ENCODE data around the gene RANBP1.
A peak's percentile ranks its signal among the peaks of the same experiment; 100 is the strongest.

DNA sequence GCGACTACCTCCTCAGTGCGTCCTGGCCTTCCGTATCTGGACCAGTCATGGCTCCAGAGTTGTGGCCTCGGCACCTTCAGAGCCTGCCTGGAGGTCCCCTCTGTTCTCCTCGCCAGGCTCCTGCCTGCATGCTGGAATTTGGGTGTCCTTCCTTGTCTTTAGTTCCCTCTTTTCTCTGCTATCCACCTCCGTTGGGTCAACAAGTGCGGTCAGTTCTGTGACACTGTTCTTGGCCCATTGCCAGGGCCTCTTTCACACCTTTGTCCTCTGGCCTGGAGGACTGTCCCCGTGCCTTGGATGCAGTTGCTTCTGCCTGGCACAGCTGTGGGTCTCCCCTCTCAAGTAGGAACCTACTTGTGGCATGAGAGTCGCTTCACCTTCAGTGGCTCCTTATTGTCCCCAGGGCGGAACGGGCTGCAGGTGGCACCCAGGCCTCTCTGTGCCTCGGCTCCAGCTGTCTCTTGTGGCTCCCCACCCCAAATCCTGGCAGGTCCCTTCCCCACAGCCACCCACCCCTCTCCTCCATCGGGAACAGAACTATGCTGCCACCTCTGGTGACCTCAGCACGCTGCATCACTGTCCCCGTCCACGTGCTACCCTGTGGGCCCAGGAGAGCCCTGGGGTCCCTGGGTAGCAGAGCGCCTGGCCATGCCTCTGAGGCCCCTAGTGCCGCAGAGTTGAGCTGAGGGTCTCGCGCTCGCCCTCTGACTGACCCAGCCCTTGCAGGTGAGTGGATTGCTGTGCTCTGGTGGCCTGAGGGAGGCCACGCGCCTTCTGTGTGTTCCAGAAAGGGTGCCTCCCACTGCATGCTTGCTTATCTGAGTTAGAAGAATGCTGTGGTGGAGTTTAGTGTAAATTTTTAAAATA lies 31.1 kb upstream of the RANBP1 start:
- no peak for TF ChIP-seq POLR2A (IDR thresholded peaks at IDR 0.05)
- TF ChIP-seq, protein P1, sequence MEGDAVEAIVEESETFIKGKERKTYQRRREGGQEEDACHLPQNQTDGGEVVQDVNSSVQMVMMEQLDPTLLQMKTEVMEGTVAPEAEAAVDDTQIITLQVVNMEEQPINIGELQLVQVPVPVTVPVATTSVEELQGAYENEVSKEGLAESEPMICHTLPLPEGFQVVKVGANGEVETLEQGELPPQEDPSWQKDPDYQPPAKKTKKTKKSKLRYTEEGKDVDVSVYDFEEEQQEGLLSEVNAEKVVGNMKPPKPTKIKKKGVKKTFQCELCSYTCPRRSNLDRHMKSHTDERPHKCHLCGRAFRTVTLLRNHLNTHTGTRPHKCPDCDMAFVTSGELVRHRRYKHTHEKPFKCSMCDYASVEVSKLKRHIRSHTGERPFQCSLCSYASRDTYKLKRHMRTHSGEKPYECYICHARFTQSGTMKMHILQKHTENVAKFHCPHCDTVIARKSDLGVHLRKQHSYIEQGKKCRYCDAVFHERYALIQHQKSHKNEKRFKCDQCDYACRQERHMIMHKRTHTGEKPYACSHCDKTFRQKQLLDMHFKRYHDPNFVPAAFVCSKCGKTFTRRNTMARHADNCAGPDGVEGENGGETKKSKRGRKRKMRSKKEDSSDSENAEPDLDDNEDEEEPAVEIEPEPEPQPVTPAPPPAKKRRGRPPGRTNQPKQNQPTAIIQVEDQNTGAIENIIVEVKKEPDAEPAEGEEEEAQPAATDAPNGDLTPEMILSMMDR (IDR thresholded peaks at IDR 0.05): peak in 3 of 6 experiments; percentile 11 to 30 (median 16)
- no peak for TF ChIP-seq POLR2AphosphoS5 (IDR thresholded peaks at IDR 0.05)
- no peak for TF ChIP-seq EP300 (IDR thresholded peaks at IDR 0.05)
